Measurements from ENCODE around the gene UBTD1.
"Not testable (repeated sequence)": the region's sequence is repeated elsewhere in the genome, so short reads cannot be mapped to it uniquely, and the experiment has no call there.

The UBTD1 gene

DNA sequence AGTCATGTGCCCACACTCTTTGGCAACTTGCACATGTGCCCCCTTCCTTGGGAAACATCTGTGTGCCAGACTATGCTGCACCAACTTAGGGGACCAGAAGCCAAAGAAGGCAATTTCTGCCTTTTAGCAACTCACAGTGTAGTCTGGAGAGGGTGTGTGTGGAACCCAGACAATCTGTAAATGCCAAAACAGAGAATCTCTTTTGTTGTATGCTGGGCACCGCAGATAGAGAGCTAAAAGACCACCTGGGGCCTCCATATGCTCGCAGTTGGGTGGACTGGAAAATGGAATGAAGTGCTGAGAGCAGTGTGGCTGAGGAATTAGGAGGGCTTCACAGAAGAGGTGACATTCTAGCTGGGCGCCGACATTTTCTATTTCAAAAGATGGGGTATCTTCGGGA, 26.4 kb downstream of the UBTD1 start:
- H3K27me3 ChIP-seq (ENCODE audit: insufficient read depth, low read length) = no peaks in the 10 kb centered on the region

DNA sequence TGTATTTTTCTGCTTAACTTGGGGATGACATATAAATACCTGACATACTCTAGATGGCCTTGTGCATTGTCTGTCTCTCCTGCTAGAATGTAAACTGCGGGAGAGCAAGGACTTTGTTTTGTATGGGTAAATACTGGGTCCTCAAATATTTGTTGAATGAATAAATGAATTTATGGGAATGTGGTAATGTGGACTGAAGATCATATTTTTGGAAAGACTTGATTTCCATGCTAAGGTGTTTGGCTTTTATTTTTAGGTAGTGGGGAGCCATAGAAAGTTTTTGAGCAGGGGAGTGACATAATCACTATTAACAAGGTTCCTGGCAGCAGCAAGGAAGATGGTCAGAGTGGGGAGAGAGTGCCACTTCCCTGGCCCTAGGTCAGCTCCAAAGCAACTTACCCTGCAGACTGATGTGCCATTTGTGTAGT, 27.0 kb downstream of the UBTD1 start:
- Histone ChIP-seq H2AFZ (ENCODE audit: low read depth, low read length) (no peak overlapping the region), H3K9me3 (ENCODE audit: low read length) (peaks cover 2% of the 10 kb centered on the region), H3K27me3 (ENCODE audit: insufficient read depth, low read length) (no peaks in the 10 kb centered on the region), H3K4me1 (ENCODE audit: insufficient read depth, low read length) (no peaks in the 10 kb centered on the region), H3K36me3 (ENCODE audit: insufficient read depth, low read length) (no peaks in the 10 kb centered on the region), H3K4me3 (ENCODE audit: low read length) (no peak overlapping the region)

More for the DNA sequence above, 26.4 kb downstream of the UBTD1 start:
- H3K36me3 ChIP-seq (ENCODE audit: insufficient read depth, low read length) = no peaks in the 10 kb centered on the region
- H3K9me3 ChIP-seq (ENCODE audit: low read length) = peaks cover 2% of the 10 kb centered on the region
- no peaks in the 10 kb centered on the region for H3K4me1 ChIP-seq (ENCODE audit: insufficient read depth, low read length)
- no peak overlapping the region for H2AFZ ChIP-seq (ENCODE audit: low read depth, low read length)
- no peak overlapping the region for H3K4me3 ChIP-seq (ENCODE audit: low read length)

DNA sequence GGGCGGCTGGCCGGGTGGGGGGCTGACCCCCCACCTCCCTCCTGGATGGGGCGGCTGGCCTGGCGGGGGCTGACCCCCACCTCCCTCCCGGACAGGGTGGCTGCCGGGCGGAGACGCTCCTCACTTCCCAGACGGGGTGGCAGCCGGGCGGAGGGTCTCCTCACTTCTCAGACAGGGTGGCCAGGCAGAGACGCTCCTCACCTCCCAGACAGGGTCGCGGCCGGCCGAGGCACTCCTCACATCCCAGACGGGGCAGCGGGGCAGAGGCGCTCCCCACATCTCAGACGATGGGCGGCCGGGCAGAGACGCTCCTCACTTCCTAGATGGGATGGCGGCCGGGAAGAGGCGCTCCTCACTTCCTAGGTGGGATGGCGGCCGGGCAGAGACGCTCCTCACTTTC, 30.2 kb downstream of the UBTD1 start:
- H3K4me3 ChIP-seq (ENCODE audit: low read length); H3K27me3 ChIP-seq (ENCODE audit: insufficient read depth, low read length); H3K36me3 ChIP-seq (ENCODE audit: insufficient read depth, low read length); H3K9me3 ChIP-seq (ENCODE audit: low read length); H2AFZ ChIP-seq (ENCODE audit: low read depth, low read length); H3K4me1 ChIP-seq (ENCODE audit: insufficient read depth, low read length): not testable (repeated sequence)

DNA sequence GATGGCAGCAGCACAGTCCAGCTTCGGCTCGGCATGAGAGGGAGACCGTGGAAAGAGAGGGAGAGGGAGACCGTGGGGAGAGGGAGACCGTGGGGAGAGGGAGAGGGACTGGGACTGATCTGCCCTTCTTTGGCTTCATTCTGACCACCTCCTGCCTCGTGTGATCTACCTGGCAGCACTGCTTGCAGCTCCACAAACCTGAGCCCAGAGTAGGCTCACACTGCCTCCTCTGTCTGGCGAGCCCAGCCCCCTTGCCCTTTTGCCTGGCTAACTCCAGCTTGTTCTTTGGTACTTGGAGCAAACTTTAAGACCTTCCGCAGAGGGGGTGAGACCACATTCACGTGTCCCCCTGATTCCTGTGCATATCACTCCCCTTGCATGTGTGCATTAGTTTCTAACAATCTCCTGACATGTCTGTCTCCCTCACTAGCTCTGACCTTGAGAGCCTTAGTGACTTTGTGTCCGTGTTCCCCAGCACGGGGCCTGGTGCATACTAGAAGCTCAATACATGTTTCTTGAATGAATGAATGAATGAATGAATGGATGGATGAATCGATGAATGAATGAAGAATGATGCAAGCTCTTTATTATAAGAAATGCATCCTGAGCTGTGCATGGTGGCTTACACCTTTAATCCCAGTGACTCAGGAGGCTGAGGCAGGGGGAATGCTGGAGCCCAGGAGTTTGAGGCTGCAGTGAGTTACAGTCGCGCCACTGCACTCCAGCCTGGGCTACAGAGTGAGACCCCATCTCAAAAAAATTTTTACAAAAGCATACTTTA, 31.2 kb downstream of the UBTD1 start:
- H3K27me3 ChIP-seq (ENCODE audit: insufficient read depth, low read length) = no peaks in the 10 kb centered on the region
- no peaks in the 10 kb centered on the region for H3K36me3 ChIP-seq (ENCODE audit: insufficient read depth, low read length)
- H3K4me3 ChIP-seq (ENCODE audit: low read length) = no peak overlapping the region
- H3K9me3 ChIP-seq (ENCODE audit: low read length) = peaks cover 2% of the 10 kb centered on the region
- H3K4me1 ChIP-seq (ENCODE audit: insufficient read depth, low read length) = peaks cover 9% of the 10 kb centered on the region
- H2AFZ ChIP-seq (ENCODE audit: low read depth, low read length) = no peak overlapping the region

DNA sequence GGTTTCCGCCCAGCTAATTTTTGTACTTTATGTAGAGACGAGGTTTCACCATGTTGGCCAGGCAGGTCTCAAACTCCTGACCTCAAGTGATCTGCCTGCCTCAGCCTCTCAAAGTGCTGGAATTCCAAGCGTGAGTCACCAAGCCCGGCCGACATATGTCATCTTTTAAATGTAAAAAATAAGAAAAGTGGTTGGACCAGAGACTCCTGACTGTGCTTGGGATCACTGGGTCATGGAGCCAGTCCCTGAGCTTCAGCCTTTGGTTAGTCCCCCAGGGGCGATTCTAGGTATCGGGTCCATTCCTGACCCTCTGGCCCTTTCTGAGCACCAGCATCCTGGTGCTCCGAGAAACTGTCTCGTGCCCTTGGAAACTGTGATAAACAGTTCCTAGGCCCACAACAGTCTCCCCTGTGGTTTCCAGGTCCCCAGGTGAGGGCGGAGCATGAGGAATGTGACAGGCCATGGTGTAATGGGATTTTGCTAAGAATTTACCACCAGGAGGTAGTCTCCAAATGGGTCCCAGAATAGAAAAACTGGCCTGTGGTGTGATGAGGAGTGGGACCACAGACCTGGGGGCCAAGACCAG, 32.8 kb downstream of the UBTD1 start:
- Histone ChIP-seq H3K27me3 (ENCODE audit: insufficient read depth, low read length) (no peaks in the 10 kb centered on the region), H3K4me3 (ENCODE audit: low read length) (no peak overlapping the region), H3K36me3 (ENCODE audit: insufficient read depth, low read length) (no peaks in the 10 kb centered on the region), H3K9me3 (ENCODE audit: low read length) (peaks cover 2% of the 10 kb centered on the region), H3K4me1 (ENCODE audit: insufficient read depth, low read length) (peaks cover 9% of the 10 kb centered on the region), H2AFZ (ENCODE audit: low read depth, low read length) (no peak overlapping the region)

DNA sequence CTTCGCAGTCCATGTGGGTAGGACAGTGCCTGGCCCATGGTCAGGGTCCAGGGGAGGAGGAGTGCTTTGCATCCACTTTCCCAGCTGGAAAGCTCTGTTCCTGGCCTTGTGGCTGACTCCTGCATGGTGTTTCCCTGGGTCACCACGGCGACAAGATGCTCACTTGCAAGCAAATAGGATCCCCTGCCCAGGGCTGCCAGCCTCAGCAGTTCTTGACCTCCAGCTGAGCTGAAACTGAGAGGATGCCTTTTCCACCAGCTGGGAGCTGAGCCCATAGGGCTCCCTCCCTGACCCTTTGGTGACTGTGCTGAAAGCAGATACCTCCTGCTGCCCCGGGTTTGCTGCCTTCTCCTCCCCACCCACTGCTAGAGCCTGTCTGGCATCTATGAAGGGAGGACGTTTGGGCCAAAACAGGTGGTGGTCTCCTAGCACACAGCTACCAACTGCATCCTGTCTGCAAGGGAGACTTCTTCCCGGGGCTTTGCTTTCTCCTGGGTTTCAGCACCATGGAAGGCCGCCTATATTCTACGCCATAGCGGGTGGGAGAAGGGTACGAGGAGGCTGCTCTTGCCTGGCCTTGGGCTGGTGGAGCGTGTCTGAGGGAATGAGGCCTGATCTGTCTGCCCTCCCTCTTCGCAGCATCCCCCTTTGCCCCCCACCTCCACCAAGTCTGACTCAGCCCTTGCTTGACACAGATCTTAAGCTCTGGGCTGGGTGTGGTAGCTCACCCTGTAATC, 34.4 kb downstream of the UBTD1 start:
- no peaks in the 10 kb centered on the region for H3K36me3 ChIP-seq (ENCODE audit: insufficient read depth, low read length)
- H3K9me3 ChIP-seq (ENCODE audit: low read length) = peaks cover 2% of the 10 kb centered on the region
- H3K27me3 ChIP-seq (ENCODE audit: insufficient read depth, low read length) = no peaks in the 10 kb centered on the region
- no peak overlapping the region for H3K4me3 ChIP-seq (ENCODE audit: low read length)
- no peak overlapping the region for H2AFZ ChIP-seq (ENCODE audit: low read depth, low read length)
- H3K4me1 ChIP-seq (ENCODE audit: insufficient read depth, low read length) = peaks cover 9% of the 10 kb centered on the region

DNA sequence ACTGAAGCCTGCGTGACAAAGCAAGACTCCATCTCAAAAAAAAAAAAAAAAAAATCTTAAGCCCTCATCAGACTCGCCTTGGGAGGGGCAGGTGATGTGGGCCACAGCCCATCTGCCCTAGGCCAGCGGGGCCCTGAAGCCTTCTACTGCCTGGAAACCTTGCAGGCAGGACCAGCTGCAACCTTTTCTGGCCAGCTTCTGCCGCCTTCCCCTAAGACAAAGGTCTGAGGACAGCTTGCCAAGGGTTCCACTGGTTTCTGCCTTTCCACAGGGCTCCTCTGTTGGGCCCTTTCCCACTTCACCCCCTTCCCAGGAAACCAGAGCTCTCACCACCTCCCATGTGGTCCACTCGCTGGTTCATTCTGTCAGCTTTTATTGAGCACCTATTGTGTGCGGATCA, 35.2 kb downstream of the UBTD1 start:
- H3K27me3 ChIP-seq (ENCODE audit: insufficient read depth, low read length) = no peaks in the 10 kb centered on the region
- H2AFZ ChIP-seq (ENCODE audit: low read depth, low read length) = no peak overlapping the region
- peaks cover 9% of the 10 kb centered on the region for H3K4me1 ChIP-seq (ENCODE audit: insufficient read depth, low read length)
- peaks cover 2% of the 10 kb centered on the region for H3K9me3 ChIP-seq (ENCODE audit: low read length)
- no peaks in the 10 kb centered on the region for H3K36me3 ChIP-seq (ENCODE audit: insufficient read depth, low read length)
- no peak overlapping the region for H3K4me3 ChIP-seq (ENCODE audit: low read length)

DNA sequence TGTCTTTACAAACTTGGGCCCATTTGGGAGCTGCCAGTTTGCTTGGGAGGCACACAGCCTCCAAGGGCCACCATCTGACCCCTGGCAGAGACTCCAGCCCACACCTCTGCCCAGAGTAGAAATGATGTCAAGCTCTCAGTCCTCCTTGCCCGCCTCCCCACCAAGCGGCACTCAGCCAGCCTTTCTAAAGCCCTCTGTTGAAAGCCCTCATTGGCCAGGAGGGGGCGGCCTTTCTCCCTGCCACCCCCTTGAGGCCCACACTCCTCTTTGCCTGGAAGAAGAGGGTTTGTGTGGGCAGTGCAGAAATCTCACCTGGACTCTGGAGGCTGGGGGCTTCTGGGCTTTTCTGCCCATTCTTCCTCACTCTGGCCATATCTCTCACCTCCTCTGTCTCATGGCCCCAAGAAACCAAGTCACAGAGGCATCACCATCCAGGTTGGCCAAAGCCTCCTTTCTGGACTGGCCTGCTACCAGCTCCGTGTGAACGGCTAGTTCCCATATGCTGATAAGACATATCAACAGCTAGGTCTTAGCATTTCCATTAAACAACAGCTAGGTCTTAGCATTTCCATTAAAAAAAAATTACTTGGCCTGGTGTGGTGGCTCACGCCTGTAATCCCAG, 36.1 kb downstream of the UBTD1 start:
- Histone ChIP-seq H3K36me3 (ENCODE audit: insufficient read depth, low read length) (no peaks in the 10 kb centered on the region), H3K9me3 (ENCODE audit: low read length) (peaks cover under 1% of the 10 kb centered on the region), H3K27me3 (ENCODE audit: insufficient read depth, low read length) (no peaks in the 10 kb centered on the region), H3K4me1 (ENCODE audit: insufficient read depth, low read length) (peaks cover 9% of the 10 kb centered on the region), H2AFZ (ENCODE audit: low read depth, low read length) (no peak overlapping the region), H3K4me3 (ENCODE audit: low read length) (no peak overlapping the region)

DNA sequence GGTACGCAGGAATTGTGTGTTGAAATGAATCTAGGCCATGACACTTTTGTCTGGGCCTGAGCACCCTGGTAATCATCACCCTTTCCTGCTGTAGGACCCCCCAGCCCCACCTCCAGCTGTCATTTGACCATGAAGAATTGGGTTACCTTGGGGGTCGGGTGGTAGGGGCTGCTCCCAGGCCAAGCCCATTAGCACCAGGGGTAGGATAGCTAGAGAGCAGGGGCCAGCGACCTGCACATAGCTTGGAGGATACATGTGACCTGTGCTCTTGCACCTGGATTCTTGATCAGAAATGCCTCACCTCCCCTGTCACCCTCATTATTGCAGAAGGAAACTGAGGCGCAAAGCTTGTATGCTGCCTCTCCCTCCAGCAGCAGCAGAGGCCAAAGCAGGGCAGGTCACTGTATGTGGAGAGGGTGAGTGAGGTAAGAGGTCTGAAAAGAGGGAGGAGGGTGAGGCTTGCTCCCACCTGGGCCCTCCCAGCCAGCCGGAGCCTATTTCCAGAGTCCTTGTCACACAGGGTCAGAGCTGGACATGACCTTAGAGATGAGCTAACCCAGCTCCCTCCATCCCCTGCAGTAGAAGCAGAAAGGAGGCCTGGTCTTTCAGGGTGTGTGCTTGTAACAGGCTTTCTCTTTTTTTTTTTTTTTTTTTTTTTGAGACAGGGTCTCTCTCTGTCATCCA, 38.6 kb downstream of the UBTD1 start:
- H3K4me1 ChIP-seq (ENCODE audit: insufficient read depth, low read length) = peaks cover 14% of the 10 kb centered on the region
- H2AFZ ChIP-seq (ENCODE audit: low read depth, low read length) = no peak overlapping the region
- no peaks in the 10 kb centered on the region for H3K27me3 ChIP-seq (ENCODE audit: insufficient read depth, low read length)
- H3K4me3 ChIP-seq (ENCODE audit: low read length) = no peak overlapping the region
- no peaks in the 10 kb centered on the region for H3K9me3 ChIP-seq (ENCODE audit: low read length)
- H3K36me3 ChIP-seq (ENCODE audit: insufficient read depth, low read length) = no peaks in the 10 kb centered on the region

DNA sequence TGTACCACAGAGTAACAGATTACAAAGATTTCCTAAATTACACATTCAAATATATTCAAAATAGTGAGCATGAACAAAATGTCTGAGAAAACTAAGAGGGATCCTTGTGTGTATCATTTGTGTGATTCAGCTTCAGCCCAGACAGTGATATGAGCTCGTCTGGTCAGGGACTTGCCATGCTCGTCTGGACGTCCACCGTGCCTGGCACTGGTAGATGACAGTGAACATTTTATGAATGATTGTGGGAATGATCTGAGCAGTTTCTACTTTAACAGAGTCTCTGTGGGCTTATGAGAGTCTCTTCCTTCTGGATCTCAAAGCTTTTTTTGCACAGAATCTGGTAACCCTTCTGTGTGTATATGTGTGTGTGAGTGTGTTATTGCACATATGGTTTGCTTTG, 39.7 kb downstream of the UBTD1 start:
- Histone ChIP-seq H2AFZ (ENCODE audit: low read depth, low read length) (no peak overlapping the region), H3K27me3 (ENCODE audit: insufficient read depth, low read length) (no peaks in the 10 kb centered on the region), H3K9me3 (ENCODE audit: low read length) (no peaks in the 10 kb centered on the region)

DNA sequence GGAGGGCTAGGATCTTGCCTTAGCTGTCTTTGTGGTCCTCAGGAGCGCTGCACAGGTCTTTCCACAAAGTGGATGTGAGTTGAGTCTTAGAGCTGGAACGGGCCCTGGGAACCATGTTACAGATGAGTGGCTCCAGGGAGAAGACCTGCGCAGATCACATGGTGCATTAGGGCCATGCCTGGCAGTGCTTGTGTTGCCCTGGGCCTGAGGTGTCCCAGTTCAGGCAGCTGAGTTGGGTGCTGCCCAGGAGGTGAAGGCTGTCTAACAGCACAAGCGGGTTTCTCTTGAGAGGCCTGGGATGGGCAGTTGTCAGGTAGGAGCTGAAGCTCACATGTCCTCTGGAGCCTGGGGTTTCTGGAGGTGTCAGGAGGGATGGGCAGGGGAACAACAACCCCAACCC, 40.1 kb downstream of the UBTD1 start:
- Histone ChIP-seq H3K4me1 (ENCODE audit: insufficient read depth, low read length) (peaks cover 16% of the 10 kb centered on the region), H3K4me3 (ENCODE audit: low read length) (no peak overlapping the region), H3K36me3 (ENCODE audit: insufficient read depth, low read length) (no peaks in the 10 kb centered on the region), H2AFZ (ENCODE audit: low read depth, low read length) (no peak overlapping the region), H3K9me3 (ENCODE audit: low read length) (no peaks in the 10 kb centered on the region), H3K27me3 (ENCODE audit: insufficient read depth, low read length) (no peaks in the 10 kb centered on the region)

More for the DNA sequence above, 39.7 kb downstream of the UBTD1 start:
- Histone ChIP-seq H3K4me3 (ENCODE audit: low read length) (no peak overlapping the region), H3K36me3 (ENCODE audit: insufficient read depth, low read length) (no peaks in the 10 kb centered on the region), H3K4me1 (ENCODE audit: insufficient read depth, low read length) (peaks cover 17% of the 10 kb centered on the region)

DNA sequence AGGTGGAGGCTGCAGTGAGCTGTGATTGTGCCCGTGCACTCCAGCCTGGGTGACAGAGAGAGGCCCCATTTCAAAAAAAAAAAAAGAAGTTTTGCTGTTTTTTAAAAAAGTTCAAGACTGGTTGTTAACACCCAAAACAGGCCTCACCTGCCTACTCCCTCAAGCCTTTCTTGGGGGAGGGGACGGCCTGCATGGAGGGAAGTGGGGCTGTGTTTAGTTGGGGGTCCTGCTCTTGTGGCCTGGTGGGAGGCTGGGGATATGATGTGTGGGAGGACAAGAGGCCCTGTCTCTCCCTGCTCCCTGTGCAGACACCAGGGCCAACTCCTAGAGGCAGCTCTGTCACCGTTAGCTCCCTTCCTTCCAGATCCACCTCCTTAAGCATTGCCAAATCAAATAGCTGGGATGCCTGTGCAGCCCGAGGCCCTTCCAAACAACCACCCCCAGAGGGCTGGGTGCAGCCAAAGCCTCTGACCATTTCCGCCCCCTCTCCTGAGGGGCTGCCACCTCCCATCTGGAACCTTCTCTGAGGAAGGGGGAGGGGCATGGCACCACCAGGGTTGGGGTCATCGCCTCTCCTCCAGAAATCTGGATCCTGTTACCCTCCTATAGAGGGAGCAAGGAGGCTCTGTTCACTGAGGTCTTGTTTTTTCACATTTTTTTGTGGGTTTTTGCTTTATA, 40.9 kb downstream of the UBTD1 start:
- no peak overlapping the region for H3K4me3 ChIP-seq (ENCODE audit: low read length)
- no peaks in the 10 kb centered on the region for H3K9me3 ChIP-seq (ENCODE audit: low read length)
- H3K27me3 ChIP-seq (ENCODE audit: insufficient read depth, low read length) = no peaks in the 10 kb centered on the region
- H3K36me3 ChIP-seq (ENCODE audit: insufficient read depth, low read length) = no peaks in the 10 kb centered on the region
- no peak overlapping the region for H2AFZ ChIP-seq (ENCODE audit: low read depth, low read length)
- peaks cover 16% of the 10 kb centered on the region for H3K4me1 ChIP-seq (ENCODE audit: insufficient read depth, low read length)
